GM10266 (cell line): Measurements from ENCODE around the gene TRIP4.

Experiments
- DNase-seq: peaks from one replicate; pipeline ENCODE4 v3.0.0; 2012; ENCODE audit errors: extremely low spot score
- CTCF ChIP-seq: IDR thresholded peaks from 2 replicates; pipeline ENCODE4 v1.5.1; 2012; ENCODE audit warnings: mild to moderate bottlenecking, low read depth; ENCODE audit not compliant: control insufficient read depth, insufficient read depth; ENCODE audit errors: missing control alignments

Gene TRIP4

GRCh38 chr15:64452988-64453688, 65.5 kb downstream of the TRIP4 start:
- no peak for TF ChIP-seq CTCF
- DNase-seq, result no peak

- no peak for DNase-seq
- no peak for TF ChIP-seq CTCF
Measured at GRCh38 chr15:64453689-64454037, 66.0 kb downstream of the TRIP4 start.

- no peak for TF ChIP-seq CTCF
- DNase-seq, result no peak
Measured at GRCh38 chr15:64454282-64454681, 66.6 kb downstream of the TRIP4 start.

GRCh38 chr15:64455961-64456371, 68.3 kb downstream of the TRIP4 start:
- DNase-seq, result no peak
- no peak for TF ChIP-seq CTCF

GRCh38 chr15:64456634-64457108, 69.0 kb downstream of the TRIP4 start:
- TF ChIP-seq CTCF, result no peak
- DNase-seq, result no peak

GRCh38 chr15:64459066-64459781, 71.6 kb downstream of the TRIP4 start:
- no peak for DNase-seq
- TF ChIP-seq CTCF, result no peak

GRCh38 chr15:64460206-64460723, 72.6 kb downstream of the TRIP4 start, which contains the start of gene ZNF609:
Gene ZNF609 (plus strand): TSS chr15:64460578. CDS start chr15:64499420, 38,842 bp downstream.
- DNase-seq, result peak; percentile 88
- peak; percentile 4 for TF ChIP-seq CTCF
